SK-N-MC (cell line): Measurements from ENCODE around the gene HP1BP3.

ENCODE experiments used
- EZH2 ChIP-seq: fragments of 200-600 bp; sonication (generic); IDR thresholded peaks from one replicate; pipeline ENCODE4 v1.6.1; 2017; ENCODE audit warnings: antibody characterized with exemption
- POLR2AphosphoS5 ChIP-seq: IDR thresholded peaks from 2 replicates; pipeline ENCODE4 v1.6.1; 2012; ENCODE audit warnings: mild to moderate bottlenecking, low read depth, low read length, borderline replicate concordance

GRCh38 chr1:20834780-20835179 is 47.7 kb upstream of the HP1BP3 start:
- TF ChIP-seq EZH2: no peak
- TF ChIP-seq POLR2AphosphoS5: no peak
